Measurements from ENCODE around the gene DCDC1. TPM values are rescaled to one million over a fixed set of nuclear protein-coding genes. Genes with fewer than 3 reads are reported as not detected.
A peak's percentile ranks its signal among the peaks of the same experiment; 100 is the strongest.

Gene DCDC1
- total and polyA plus RNA-seq, 9 donors: 0.16 to 18.4 (median 1.5) TPM

GRCh38 chr11:30879322-30880005 lies 490.1 kb downstream of the DCDC1 start:
- Histone ChIP-seq H3K4me1 (ENCODE audit: insufficient read depth) (peaks cover 2% of the 10 kb centered on the region), H3K9me3 (no peaks in the 10 kb centered on the region), H3K27me3 (no peaks in the 10 kb centered on the region), H3K27ac (no peak overlapping the region), H3K4me3 (no peak overlapping the region), H3K36me3 (no peaks in the 10 kb centered on the region)
- intact Hi-C loops (cut with DNase I): loop anchor here in 1 of 4 donors (5.0 kb wide), 1 partner anchor 48 kb away; no protein-coding TSS in a partner anchor
- DNase-seq: no peak
- TF ChIP-seq EP300 (IDR thresholded peaks at IDR 0.05) (no peak), POLR2A (IDR thresholded peaks at IDR 0.05) (no peak), CTCF (IDR thresholded peaks at IDR 0.05) (no peak)
- 32 to 40% (median 33%) methylated on average over 8 of the region's 8 CpGs for WGBS, 3 donors

- Histone ChIP-seq H3K9me3 (no peaks in the 10 kb centered on the region), H3K27ac (no peak overlapping the region), H3K36me3 (no peaks in the 10 kb centered on the region), H3K27me3 (no peaks in the 10 kb centered on the region), H3K4me1 (ENCODE audit: insufficient read depth) (peaks cover 2% of the 10 kb centered on the region), H3K4me3 (no peak overlapping the region)
- intact Hi-C loops (cut with DNase I): loop anchor here in 1 of 4 donors (5.0 kb wide), 1 partner anchor 49 kb away; no protein-coding TSS in a partner anchor
- DNase-seq: no peak
- 75 to 84% (median 76%) methylated on average over 3 of the region's 3 CpGs for WGBS, 3 donors
- no peak for TF ChIP-seq EP300 (IDR thresholded peaks at IDR 0.05)
- TF ChIP-seq CTCF (IDR thresholded peaks at IDR 0.05): no peak
- TF ChIP-seq POLR2A (IDR thresholded peaks at IDR 0.05): no peak
Observed at GRCh38 chr11:30878400-30878799, 491.1 kb downstream of the DCDC1 start.

- 11 to 16% (median 13%) methylated on average over 2 of the region's 2 CpGs for WGBS, 3 donors
- no peaks in the 10 kb centered on the region for H3K9me3 ChIP-seq
- intact Hi-C loops (cut with DNase I): loop anchor here in 1 of 4 donors (5.0 kb wide), 1 partner anchor 50 kb away; no protein-coding TSS in a partner anchor
- TF ChIP-seq CTCF (IDR thresholded peaks at IDR 0.05) (no peak), EP300 (IDR thresholded peaks at IDR 0.05) (no peak), POLR2A (IDR thresholded peaks at IDR 0.05) (no peak)
- H3K27ac ChIP-seq: no peak overlapping the region
- no peak overlapping the region for H3K4me3 ChIP-seq
- no peaks in the 10 kb centered on the region for H3K27me3 ChIP-seq
- H3K4me1 ChIP-seq (ENCODE audit: insufficient read depth): peaks cover 2% of the 10 kb centered on the region
- DNase-seq: peak in 4 of 5 donors; percentile 10 to 29 (median 20)
- H3K36me3 ChIP-seq: no peaks in the 10 kb centered on the region
Observed at GRCh38 chr11:30876663-30877396, 492.7 kb downstream of the DCDC1 start.

GRCh38 chr11:30876228-30876627 lies 493.3 kb downstream of the DCDC1 start:
- DNase-seq: no peak
- TF ChIP-seq POLR2A (IDR thresholded peaks at IDR 0.05): no peak
- no peak for TF ChIP-seq CTCF (IDR thresholded peaks at IDR 0.05)
- no peak for TF ChIP-seq EP300 (IDR thresholded peaks at IDR 0.05)
- peaks cover 2% of the 10 kb centered on the region for H3K4me1 ChIP-seq (ENCODE audit: insufficient read depth)
- no peaks in the 10 kb centered on the region for H3K36me3 ChIP-seq
- intact Hi-C loops (cut with DNase I): loop anchor here in 1 of 4 donors (5.0 kb wide), 1 partner anchor 51 kb away; no protein-coding TSS in a partner anchor
- H3K4me3 ChIP-seq: no peak overlapping the region
- 91 to 95% (median 93%) methylated on average over 2 of the region's 2 CpGs for whole genome bisulfite sequencing, 3 donors
- H3K27me3 ChIP-seq: no peaks in the 10 kb centered on the region
- H3K27ac ChIP-seq: no peak overlapping the region
- no peaks in the 10 kb centered on the region for H3K9me3 ChIP-seq
